Measurements from ENCODE around the gene PSMB10.

PSMB10 gene

GRCh38 chr16:67928561-67929364, 7.9 kb downstream of the PSMB10 start:
- DNase-seq (ENCODE audit: low read depth), result no peak
- peak; percentile 95 for TF ChIP-seq CTCF (conservative IDR thresholded peaks at IDR 0.05; ENCODE audit: low read depth, low read length)
- no peak overlapping the region for H3K4me3 ChIP-seq (ENCODE audit: low read length)

- no peak for TF ChIP-seq CTCF (conservative IDR thresholded peaks at IDR 0.05; ENCODE audit: low read depth, low read length)
- H3K4me3 ChIP-seq (ENCODE audit: low read length), result no peak overlapping the region
- no peak for DNase-seq (ENCODE audit: low read depth)
These were observed 8.5 kb downstream of the PSMB10 start for GRCh38 chr16:67928147-67928546.

GRCh38 chr16:67927131-67927941, 9.3 kb downstream of the PSMB10 start:
- no peak for TF ChIP-seq CTCF (conservative IDR thresholded peaks at IDR 0.05; ENCODE audit: low read depth, low read length)
- no peak overlapping the region for H3K4me3 ChIP-seq (ENCODE audit: low read length)
- no peak for DNase-seq (ENCODE audit: low read depth)

- H3K4me3 ChIP-seq (ENCODE audit: low read length), result no peak overlapping the region
- peak; percentile 13 for TF ChIP-seq CTCF (conservative IDR thresholded peaks at IDR 0.05; ENCODE audit: low read depth, low read length)
- DNase-seq (ENCODE audit: low read depth), result no peak
These were observed 10.4 kb downstream of the PSMB10 start for GRCh38 chr16:67926181-67926750.

- no peak for TF ChIP-seq CTCF (conservative IDR thresholded peaks at IDR 0.05; ENCODE audit: low read depth, low read length)
- no peak overlapping the region for H3K4me3 ChIP-seq (ENCODE audit: low read length)
- no peak for DNase-seq (ENCODE audit: low read depth)
These were observed 12.3 kb downstream of the PSMB10 start for GRCh38 chr16:67924140-67924906.

- no peak overlapping the region for H3K4me3 ChIP-seq (ENCODE audit: low read length)
- no peak for DNase-seq (ENCODE audit: low read depth)
- no peak for TF ChIP-seq CTCF (conservative IDR thresholded peaks at IDR 0.05; ENCODE audit: low read depth, low read length)
These were observed 13.1 kb downstream of the PSMB10 start for GRCh38 chr16:67923414-67924116.
